Fibroblast of the conjunctiva (primary cell): ENCODE measurements around the gene ANO2.
"Not testable (repeated sequence)": the region's sequence is repeated elsewhere in the genome, so short reads cannot be mapped to it uniquely, and the experiment has no call there.

Experiments used
- DNase-seq: peaks from one replicate; pipeline ENCODE4 v3.0.0-alpha.2; 2010; ENCODE audit warnings: low read depth

The ANO2 gene

DNA sequence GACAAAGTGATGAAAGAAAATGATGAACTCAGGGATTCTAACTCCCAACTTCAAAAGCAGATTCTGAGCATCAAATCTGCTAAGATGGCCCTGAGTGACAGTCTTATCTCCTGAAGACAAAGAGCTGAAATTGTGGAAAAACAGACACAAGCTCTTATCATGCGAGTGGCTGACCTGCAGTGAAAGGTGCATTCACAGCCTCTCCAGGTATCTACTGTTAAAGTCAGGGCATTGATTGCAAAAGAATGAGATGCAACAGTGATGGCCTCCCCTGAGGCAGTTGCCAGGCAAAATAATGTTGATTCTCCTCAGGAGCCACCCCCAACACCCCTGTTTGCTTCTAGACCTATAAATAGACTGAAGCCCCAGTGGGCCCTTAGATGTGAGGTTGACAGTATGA lies 126.2 kb downstream of the ANO2 start:
- DNase-seq = not testable (repeated sequence)

DNA sequence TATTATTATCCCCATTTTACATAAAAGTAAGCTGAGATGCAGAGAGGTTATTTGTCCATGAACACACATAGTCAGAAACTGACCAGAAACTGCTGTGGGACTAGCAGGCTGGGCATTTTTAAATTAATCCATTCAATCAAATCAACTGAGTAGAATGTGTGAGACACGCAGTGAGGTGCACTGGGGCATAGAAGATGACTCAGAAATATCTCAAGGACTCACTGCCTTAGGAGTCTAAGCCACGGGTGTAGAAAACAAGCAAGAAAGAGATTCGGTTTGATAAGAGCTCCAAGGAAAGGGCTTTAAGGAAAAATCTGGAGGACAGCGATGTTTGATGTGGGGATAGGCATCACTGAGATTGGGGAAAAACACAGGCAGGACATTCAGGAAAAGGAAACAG lies 127.8 kb downstream of the ANO2 start:
- DNase-seq = no peak

DNA sequence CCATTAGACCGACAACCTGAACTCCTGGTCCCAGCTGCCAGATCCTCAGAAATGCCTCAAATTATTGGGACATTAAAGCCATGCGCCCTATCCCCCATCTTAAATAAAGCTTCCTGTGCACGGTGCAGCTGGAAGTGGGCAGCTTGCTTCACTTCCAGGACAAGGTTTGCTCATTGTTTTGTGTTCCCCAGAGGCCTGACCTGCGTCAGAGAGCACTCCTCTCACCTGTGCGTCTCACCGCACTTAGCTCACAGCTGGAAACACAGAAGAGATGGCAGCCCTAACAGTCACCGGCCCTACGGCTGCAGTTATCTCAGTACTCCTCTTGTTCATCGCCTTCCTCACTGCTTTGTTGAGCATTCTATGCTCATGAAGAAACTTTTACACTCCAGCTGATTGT lies 135.5 kb downstream of the ANO2 start:
- no peak for DNase-seq

DNA sequence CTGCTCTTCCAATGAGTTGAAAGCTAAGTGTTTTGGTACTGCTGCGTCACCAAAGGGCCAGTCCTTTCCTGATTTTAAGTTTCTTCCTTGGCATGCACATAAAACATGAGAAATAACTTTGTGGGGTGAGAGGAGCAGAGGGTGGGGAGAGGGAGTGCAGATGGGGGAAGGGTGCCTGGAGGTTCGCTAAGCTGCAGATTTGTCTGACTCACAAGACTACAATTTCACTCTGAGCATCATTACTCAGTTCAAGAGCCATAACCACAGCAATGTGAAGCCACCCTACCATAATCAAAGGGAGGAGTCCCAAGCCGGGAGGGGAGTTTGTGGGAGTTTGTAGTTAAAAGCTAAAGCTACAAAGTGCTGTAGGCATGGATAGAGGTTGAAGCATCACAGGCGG lies 136.1 kb downstream of the ANO2 start:
- DNase-seq = no peak

DNA sequence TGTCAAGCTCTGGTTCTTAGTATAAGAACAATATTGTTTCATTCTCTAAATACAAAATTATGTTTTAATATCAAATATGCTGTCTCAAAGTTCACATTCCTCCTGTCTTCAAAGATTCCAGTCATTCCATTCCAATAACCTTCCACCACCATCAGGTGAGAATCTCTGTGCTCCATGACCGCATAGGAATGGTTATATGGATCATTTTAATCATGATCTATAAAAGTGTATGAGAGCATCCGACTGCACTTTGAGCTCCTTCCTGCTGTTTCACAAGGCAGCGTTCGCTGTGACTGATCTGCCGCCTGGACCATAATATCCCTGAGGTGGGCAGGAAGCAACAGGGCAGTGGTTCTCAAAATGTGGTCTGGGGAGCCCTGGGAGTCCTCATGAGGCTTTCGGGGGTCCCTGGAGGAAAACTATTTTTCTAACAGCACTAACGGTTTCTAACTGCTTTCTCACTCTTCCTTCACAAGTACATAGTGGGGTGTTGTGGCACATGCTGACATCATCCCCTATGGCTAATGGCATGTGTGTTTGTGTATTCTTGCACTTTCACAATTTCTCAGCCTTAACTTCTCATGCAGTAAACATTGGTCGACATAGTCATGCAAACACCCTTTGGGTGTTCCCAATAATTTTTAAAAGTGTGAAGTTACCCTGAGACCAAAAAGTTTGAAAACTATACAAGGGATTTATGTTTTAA lies 137.4 kb downstream of the ANO2 start:
- DNase-seq = no peak

DNA sequence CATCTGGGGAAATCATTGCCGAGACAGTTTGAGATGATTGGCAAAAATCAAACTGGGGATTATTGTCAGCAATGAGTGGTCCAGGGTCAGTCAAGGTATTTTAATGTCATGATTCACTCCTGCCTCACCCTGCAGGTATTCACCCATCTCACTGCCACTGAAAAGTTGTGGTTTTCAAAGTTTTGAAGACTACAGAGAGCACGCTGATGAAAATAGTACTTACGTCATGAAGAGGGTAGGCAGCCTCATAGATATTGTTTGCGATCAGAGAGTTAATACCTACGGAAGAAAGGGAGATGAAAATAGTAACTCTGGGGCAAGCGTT lies 138.0 kb downstream of the ANO2 start:
- no peak for DNase-seq

DNA sequence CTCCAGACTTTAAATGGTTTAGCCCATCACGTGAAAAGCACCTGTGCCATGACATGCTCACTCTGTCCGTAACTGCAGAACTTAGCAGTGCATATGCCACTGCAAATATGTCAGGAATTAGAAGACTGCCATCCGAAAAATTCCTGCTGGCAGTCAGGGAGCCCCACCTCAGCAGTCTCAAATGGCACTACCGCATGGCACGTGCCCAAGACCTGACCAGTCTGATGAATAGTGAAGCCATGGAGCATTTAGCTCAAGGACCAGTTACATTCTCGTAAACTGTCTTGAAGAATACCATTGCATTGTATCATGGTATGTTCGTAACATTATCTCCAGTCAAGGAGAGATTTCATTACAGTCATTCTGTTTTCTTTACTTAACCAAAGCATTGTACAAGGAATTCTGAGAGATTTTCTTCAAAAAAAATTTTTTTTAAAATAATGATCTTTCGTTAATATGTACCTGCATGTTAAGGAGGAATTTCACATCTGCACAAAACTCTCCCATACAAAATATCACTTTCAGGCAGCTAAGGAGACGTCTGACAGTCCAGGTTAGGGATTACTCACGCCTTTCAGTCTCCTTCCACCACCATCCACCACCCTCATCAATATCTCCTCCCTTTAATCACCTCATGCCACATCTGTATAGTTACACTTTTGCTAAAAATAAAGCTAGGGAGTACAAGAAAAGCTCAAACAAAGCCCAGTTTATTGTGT lies 138.5 kb downstream of the ANO2 start:
- DNase-seq = no peak

DNA sequence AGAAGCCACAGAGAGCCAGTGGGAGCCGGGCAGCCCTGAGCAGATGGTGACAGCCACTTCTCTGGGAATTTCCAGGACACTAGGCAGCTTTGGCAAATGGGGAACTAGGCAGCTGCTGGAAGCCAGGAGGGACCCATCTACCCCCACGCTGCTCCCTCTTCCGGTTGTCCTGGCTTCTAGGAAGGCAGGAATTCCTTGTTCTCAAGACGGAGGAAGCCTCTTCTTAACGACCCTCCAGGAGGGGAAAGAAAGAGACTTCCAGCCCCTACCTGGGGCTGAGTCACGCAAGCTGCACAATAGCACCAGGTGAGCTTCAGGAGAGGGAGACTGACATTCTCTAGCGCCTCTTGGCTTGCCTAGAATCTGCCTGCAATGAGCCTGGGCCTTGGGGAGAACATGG lies 141.5 kb downstream of the ANO2 start:
- no peak for DNase-seq

DNA sequence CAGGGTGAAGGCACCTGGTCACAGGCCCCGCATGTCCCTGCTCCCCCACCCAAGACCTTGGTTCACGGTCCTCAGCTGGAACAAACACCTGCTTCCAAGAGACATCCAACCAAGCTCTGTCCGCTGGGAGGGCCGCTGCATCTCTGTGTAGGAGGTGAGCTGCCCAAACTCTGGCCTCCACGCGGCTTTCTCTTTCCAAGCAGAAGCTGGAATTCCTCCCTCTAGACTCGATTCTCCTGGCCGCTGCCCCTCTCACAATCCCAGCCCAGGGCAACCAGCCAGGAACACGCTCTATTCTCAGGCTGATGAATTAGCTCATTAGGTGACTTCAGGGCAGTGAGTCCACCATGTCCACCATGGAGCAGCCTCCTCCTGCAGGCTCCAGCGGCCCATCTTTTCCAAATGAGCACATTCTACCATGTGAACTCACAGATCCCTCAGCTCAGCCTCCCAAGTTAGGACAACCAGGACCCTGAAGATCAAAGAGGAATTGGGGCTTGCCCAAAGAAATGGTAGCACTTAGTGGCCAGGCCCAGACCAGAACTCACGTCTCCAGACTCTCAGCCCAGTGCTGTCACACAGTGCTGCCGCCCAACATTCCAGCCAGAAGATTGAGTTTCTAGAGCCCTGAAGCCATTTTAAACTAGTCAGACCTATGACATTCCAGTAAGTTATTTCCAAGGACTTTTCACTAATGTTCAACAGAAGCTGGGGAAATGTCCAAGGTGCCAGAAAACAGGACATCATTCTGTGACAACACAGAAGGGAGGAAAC lies 146.6 kb downstream of the ANO2 start:
- no peak for DNase-seq

DNA sequence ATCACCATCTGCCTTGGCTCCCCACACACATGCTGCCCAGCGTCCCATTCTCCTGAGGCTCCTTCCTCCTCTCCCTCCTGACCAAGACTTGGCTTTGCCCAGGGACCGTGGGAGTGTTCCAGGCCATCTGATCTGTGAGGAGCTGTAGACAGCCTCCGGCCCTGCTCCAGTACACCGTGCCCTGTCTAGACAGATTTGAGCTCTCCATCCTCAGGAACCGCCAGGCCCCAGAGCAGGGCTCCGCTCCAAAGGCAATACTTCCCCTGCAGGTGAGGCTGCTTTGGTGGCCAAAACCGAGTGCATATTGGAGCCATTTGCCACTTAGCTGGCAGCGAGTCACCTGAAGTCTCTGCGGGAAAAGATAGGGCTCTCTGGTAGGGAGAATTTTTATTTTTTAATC lies 147.4 kb downstream of the ANO2 start:
- DNase-seq = no peak

DNA sequence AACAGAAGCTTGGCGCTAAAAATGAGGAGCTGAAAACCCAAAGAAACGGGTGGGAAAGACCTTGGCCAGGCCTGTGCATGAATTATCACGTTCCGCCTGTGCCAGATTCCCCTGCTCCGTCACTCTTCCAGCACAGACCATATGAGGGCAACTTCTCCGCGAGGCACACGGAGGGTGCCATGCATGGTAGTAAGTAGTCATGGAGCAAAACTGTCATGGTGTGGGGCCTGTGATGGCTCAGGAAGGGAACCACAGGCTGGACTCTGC lies 148.2 kb downstream of the ANO2 start:
- no peak for DNase-seq

DNA sequence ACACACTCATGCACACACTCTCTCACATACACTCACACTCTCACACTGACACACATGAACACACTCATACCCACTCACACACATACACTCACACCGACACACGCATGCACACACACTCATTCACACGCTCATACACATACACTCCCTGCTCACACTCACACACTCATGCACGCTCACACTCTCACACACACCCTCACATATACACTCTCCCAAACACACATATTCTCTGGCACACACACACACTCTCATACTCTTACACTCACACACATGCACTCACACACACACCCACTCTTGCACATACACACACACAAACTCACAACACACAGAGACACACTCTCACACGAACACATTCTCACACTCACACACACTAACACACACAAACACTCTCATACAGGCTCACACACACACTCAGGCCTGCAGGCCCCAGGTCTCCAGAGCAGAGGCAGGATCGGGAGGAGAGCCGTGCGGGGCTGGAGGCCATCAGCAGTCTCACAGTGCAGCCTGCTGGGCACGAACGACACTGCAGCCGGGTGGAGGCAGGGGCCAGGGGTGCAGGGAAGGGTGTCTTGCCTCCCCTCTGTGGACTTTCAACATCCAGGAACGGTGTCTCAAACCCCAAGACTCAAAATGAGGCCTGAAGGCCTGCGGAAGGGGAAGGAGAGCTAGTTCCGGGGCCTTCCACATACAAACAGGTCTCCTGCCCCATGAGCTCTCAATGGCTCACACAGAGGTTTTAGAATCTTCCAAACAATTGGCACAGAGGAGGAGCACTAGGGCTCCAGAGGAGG lies 148.7 kb downstream of the ANO2 start:
- no peak for DNase-seq

DNA sequence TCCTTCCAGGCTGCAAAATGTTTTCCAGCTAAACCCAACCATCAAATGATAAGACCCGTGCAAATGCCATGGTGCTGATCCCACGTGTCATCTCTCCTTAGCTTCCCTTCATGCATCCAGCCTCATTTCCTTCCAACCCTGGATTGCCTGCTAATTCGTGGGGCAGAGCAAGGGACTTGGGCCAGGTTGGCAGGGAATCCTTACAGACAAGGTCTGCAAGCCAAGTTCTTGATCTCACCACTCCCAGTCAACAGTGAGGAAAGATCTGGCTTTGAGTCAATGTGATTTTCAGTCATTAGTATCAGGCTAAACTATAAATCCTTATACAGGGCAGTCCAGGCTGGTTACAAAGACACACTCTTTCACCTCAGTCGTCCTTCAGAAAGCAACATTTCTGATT lies 150.9 kb downstream of the ANO2 start:
- no peak for DNase-seq

DNA sequence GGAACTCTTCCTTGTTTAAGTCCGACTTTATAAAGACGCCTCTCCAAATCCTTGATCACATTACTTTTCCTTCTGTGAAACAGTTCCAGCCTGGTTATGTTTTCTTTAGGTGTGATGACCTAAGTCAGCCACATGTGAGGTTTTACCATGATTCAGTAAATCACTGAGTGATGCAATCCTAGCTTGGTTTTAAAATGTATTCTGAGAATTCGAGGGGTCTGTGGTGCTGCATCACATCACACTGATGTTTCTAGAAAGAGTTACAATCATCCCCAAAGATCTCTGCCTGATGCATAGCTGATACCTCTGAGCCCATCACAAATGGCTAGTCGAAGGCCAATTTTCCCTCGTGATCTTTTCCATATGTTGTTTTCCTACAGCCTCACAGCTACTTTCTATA lies 152.7 kb downstream of the ANO2 start:
- DNase-seq = no peak

DNA sequence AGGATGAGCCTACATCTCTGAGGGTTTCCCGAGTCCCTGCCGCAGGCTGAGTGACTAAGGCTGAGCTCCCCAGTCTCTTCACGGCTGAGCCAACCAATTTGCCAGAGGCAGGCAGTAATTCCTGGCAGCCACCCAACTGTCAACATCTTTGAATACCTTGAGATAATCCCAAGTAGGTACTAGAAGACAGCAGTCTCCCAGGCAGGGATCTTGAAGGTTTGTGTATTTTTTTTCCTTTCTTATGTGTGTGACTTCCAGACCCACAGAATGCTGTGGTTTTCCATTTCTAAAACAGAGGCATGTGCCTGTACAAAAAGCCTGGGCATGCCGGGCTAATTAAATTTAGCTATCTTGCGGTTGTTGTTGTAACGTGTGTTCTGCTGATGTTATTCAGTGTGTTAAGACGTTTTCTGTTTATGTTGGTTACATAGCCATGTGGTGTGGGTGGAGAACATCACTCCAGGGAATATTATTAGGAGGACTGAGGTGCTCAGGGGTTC lies 155.5 kb downstream of the ANO2 start:
- DNase-seq = no peak

DNA sequence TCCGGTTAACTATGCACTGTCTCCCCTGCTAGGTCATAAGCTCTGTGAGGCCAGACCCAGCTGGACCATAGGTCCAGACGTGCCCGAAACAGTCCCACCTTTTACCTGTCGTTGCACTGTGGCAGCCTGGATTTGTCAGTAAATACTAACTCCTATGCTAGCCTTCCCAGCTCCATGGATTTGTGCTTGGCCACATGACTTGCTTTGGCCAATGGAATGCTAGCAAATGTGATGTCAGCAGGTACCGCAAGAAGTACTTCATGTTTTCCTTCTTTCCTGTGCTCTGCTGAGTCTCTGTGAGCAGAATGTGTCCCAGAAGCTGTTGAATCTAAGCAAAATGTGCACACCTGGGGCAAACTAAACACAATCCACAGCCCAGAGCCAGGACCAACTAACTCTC lies 157.2 kb downstream of the ANO2 start:
- no peak for DNase-seq

DNA sequence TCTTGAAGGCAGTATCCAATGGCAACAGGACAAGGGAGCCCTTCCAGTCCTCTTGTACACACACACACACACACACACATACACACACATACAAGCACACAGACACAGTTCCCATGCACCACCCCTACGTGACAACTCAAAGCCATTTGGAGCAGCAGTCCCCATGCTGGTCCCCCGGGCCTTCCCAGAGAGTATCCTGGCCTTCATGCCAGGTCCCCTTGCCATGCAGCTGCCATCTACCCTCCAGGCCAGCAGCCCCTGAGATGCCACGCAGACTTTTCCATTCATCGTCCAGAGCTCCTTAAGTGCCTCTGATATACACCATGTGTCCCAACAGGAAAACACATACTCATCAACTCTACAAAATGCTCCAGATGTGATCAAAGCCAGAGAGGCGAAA lies 159.5 kb downstream of the ANO2 start:
- DNase-seq = no peak

DNA sequence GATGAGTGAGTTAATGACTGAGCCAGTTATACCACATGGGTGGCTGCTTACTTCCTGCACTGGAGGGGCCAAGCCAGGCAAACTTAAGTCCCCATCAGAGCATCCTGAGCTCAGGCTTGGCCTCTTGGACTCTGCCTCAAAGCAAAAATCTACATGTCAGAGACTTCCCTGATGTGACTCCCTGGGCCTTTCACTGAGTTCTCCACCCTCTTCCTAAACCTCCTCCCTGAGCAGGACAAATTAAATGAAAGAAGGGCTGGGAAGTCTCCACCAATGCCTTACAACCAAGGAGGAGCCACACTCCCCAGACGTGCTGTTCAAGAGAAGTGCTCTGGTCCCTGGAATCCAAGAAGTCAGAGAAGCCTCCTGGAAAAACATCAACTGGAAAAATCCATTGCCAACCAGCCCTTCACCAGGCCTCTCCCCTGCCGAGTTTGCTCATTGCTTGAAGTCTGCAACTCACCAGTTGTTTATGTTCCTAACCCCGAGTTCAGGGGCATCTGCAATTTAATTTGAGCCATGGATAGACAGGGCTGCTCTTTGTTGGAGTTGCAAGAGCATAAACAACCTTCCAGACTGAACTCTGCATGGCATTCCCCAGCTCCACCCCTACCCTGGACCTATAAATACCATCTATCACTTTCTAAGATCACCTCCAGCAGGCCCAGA lies 160.5 kb downstream of the ANO2 start:
- no peak for DNase-seq

DNA sequence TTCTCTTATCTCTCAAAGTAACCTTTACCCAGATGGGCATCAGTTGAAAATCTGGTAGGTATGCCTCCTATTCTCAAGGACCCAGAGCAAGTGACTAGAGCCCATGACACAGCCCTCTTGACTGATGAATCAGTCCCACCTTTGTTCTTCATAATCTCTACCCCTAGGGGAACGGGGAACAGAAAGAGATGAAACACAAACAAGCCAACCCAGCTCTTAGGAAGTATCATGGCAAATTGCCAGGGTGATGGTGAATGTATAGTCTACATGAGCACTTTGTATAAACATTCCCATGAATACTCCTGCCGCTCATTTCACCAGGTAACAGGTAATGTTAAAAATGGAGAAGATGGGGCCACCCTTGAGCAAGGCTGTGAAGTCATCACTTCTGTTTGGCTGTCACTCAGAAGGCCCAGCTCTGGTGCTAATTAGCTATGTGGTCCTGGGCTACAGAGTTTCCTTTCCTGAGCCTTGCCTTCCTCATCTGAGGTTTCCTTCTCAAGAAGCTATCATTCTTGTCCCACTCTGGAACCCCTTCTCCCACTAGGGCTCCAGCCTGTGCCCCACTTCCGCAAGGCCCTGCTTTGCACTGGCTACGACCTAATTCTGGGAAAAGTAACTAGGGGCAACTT lies 161.7 kb downstream of the ANO2 start:
- no peak for DNase-seq

DNA sequence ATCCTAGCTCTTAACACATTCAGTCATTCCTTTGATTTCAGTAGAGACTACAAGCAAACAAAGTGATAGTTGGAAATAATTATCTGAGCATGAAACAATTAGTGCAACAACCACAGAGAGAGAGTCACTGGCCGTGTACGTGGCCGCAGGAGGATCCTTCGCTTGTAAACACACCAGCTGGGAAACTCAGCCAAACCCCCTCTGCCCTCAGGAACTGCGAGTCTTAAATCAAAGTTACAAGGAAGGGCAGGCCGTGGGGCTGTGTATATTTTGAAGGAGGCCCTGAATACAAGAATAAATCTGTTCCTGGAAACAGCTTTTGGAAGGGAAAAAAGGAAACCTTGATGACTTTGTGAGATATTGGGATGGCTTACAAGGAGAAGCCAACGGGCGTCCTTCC lies 164.5 kb downstream of the ANO2 start:
- no peak for DNase-seq

DNA sequence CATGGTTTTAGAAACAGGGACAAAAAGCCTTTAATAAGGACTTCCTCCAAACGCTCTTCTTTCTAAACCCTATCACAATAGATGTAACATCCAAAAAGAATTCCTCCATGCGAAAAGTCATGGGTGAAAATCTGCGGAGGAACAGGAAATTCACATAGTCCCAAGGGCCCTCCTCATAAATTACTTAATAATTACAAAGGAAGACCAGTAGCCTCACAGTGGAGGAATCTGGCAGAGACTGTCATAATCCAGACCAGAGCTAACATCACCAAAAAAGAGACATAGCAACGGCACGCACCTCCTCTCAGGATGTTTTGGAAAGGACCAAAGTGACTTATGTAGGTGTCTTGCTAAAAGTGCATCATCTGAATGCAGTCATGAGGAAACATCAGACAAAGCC lies 165.7 kb downstream of the ANO2 start:
- no peak for DNase-seq

DNA sequence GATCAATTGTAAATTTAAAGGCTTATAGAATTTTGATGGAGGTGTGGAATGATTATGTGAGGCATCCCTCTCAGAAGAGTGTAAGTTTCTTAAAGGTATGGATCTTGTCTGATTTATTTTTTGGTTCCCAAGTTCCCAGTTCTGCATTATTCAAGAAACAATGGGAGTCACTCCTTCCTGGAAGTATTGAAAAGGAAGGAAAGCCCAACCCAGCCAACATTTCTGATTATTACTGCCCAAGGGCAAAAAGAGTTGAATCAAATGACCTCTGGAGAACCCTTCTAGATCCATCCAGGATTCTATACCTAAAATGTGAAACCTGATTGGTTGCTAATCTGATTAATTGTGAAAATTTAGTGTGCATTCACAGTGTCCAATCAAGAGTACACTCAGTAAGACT lies 166.2 kb downstream of the ANO2 start:
- DNase-seq = no peak
